OCI-M1 (cell line): ENCODE results near the gene RANBP10.
A peak's percentile ranks its signal among the peaks of the same experiment; 100 is the strongest.

ENCODE experiments used
- DNase-seq: peaks from one replicate; lab custom pipeline; 2025; lab: John Stamatoyannopoulos, UW

RANBP10 gene

DNA sequence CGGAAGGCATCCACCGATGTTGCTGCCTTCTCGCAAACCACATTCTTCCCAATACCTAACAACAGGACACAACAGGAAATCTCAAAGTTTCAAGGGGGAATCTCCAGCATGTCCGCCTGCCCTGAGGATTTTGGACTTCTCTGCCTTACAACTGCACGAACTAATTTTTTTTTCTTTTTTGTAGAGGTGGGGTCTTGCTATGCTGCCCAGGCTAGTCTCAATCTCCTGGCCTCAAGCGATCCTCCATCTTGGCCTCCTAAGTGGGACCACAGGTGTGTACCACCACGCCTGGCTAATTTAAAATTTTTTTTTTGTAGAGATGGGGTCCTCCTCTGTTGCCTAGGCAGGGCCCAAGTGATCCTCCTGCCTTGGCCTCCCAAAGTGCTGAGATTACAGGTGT is 130.4 kb downstream of the RANBP10 start:
- no peak for DNase-seq

DNA sequence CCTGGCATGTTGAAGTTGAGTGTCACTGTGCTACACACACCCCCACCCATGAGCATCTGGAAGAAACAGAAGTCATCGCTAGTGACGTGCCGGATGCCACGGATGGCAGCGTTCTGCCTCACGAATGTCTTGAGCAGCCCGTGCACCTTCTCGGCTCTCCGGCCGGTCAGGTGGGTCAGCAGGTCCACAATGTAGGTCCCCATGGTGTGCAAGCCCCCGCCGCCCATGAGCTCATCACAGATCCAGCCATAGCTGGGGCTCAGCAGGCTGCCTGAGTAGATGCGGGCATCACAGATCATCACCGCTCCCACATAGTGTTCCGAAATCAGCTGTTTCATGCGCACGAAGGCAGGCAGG is 130.8 kb downstream of the RANBP10 start:
- DNase-seq, result no peak

DNA sequence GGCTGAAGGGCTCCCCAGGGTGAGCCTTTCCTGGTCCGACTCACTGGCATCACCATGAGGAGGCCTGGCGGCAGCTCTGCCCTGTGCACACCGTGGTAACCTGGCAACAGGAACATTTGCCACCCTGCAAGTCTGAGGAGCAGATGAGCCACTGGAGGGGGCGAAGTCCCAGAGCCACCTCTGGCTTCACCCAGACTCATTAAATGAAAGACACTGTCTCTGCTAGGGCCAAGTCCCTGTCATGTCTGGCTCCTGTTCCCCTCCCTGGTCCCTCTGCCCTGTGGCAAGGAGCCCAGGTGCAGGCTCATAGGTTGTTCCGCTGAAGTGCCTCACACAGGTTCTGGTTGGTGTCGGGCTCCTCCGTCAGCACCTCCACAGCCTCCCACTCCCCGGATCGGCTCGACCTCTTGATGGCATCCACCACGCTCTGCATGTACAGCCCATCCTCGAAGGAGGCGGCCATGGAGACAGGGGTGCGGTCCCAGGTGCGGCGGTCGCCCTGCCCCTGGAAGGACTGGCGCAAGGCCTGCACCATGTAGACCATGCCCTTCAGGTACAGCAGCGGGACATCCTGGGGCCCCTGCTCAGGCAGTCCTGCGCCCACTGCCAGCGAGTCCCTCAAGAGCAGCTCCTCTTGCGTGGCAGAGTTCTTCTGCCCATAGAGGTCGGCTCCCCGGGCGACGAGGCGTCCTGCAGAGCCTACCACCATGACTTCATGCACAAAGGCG is 131.3 kb downstream of the RANBP10 start:
- no peak for DNase-seq

GRCh38 chr16:67673712-67674580 is 132.4 kb downstream of the RANBP10 start:
- peak; percentile 36 for DNase-seq
